Endodermal cell (in vitro differentiated cells): Measurements from ENCODE around the gene SPATA20. TPM values are rescaled to one million over a fixed set of nuclear protein-coding genes. Genes with fewer than 3 reads are reported as not detected.
A peak's percentile ranks its signal among the peaks of the same experiment; 100 is the strongest.

Source experiments
- DNase-seq: peaks from one replicate; pipeline ENCODE4 v3.0.0-alpha.2; 2017
- H3K27ac ChIP-seq: 2 replicates; pipeline ENCODE4 v1.5.1; 2013; ENCODE audit warnings: mild to moderate bottlenecking, low read depth, low read length, moderate library complexity
- H3K27me3 ChIP-seq: 2 replicates; pipeline ENCODE4 v1.6.1; 2013; ENCODE audit warnings: mild to moderate bottlenecking, low read length, moderate library complexity; ENCODE audit not compliant: insufficient read depth, control insufficient read depth, poor library complexity, severe bottlenecking
- H3K36me3 ChIP-seq: 2 replicates; pipeline ENCODE4 v1.7.0; 2013; ENCODE audit warnings: mild to moderate bottlenecking, low read length, moderate library complexity; ENCODE audit not compliant: control insufficient read depth, insufficient read depth
- H3K4me1 ChIP-seq: one replicate; pipeline ENCODE4 v1.7.0; 2013; ENCODE audit warnings: low read length; ENCODE audit not compliant: control insufficient read depth, insufficient read depth
- H3K4me3 ChIP-seq: 2 replicates; pipeline ENCODE4 v1.5.1; 2013; ENCODE audit warnings: mild to moderate bottlenecking, low read length, moderate library complexity
- H3K9ac ChIP-seq: 2 replicates; pipeline ENCODE4 v1.6.1; 2013; ENCODE audit warnings: mild to moderate bottlenecking, low read length, moderate library complexity; ENCODE audit not compliant: poor library complexity, severe bottlenecking; ENCODE audit errors: extremely low read depth
- H3K9me3 ChIP-seq: 2 replicates; pipeline ENCODE4 v1.6.1; 2013; ENCODE audit warnings: mild to moderate bottlenecking, low read length, moderate library complexity; ENCODE audit not compliant: control insufficient read depth
- H3K27ac Mint-ChIP-seq: 2 replicates; pipeline ENCODE4 v1.8.0; 2020; ENCODE audit warnings: mixed read lengths
- H3K27me3 Mint-ChIP-seq: 2 replicates; pipeline ENCODE4 v1.8.0; 2021; ENCODE audit warnings: mild to moderate bottlenecking, mixed read lengths; ENCODE audit not compliant: insufficient read depth
- H3K36me3 Mint-ChIP-seq: 2 replicates; pipeline ENCODE4 v1.8.0; 2020; ENCODE audit warnings: low read depth, mixed read lengths
- H3K4me1 Mint-ChIP-seq: 2 replicates; pipeline ENCODE4 v1.8.0; 2020; ENCODE audit warnings: mixed read lengths
- H3K4me3 Mint-ChIP-seq: 2 replicates; pipeline ENCODE4 v1.8.0; 2020; ENCODE audit warnings: mild to moderate bottlenecking, moderate library complexity, mixed read lengths
- H3K9me3 Mint-ChIP-seq: 2 replicates; pipeline ENCODE4 v1.8.0; 2020; ENCODE audit warnings: mild to moderate bottlenecking, mixed read lengths
- WGBS, 2 experiments: methylation state at CpG; one replicate each; pipeline versions ENCODE4 v1.1.5 to v1.1.7; 2013; ENCODE audit warnings: missing lambda C conversion rate in 2 of 2, mixed read lengths in 1 of 2; ENCODE audit not compliant: insufficient coverage in 1 of 2, insufficient read length in 1 of 2; 5-methylcytosine and 5-hydroxymethylcytosine counted together
- total RNA-seq, 2 donors: library from RNA; stranded (reverse); fragmentation: NEBNext Ultra II Directional in 1 of 2; extraction: Animal tissue kit (Norgen Biotek cat#: 25700) in 1 of 2; gene quantifications; 2 replicates in 1 of 2; 3 replicates in 1 of 2; pipeline ENCODE4 v1.2.1, GENCODE V29; 2021
- TF ChIP-seq, protein P1 (sequence below): fragments of 200-600 bp; sonication (generic); conservative IDR thresholded peaks from 2 replicates; pipeline ENCODE4 v1.5.0; 2021; ENCODE audit warnings: antibody characterized with exemption, mild to moderate bottlenecking

Gene SPATA20
- total RNA-seq, 2 donors from 2014 or later, result 40.4 to 40.5 TPM

GRCh38 chr17:50545311-50545710 is 1.7 kb upstream of the SPATA20 start:
- Mint-ChIP-seq H3K27ac (no peak overlapping the region), H3K4me3 (no peak overlapping the region), H3K9me3 (no peaks in the 10 kb centered on the region), H3K4me1 (peaks cover 10% of the 10 kb centered on the region), H3K27me3 (peaks cover 23% of the 10 kb centered on the region), H3K36me3 (no peaks in the 10 kb centered on the region)
- H3K27me3 ChIP-seq, result no peaks in the 10 kb centered on the region
- H3K9me3 ChIP-seq, result no peaks in the 10 kb centered on the region
- H3K4me3 ChIP-seq, result no peak overlapping the region
- no peak for DNase-seq
- TF ChIP-seq, protein P1, sequence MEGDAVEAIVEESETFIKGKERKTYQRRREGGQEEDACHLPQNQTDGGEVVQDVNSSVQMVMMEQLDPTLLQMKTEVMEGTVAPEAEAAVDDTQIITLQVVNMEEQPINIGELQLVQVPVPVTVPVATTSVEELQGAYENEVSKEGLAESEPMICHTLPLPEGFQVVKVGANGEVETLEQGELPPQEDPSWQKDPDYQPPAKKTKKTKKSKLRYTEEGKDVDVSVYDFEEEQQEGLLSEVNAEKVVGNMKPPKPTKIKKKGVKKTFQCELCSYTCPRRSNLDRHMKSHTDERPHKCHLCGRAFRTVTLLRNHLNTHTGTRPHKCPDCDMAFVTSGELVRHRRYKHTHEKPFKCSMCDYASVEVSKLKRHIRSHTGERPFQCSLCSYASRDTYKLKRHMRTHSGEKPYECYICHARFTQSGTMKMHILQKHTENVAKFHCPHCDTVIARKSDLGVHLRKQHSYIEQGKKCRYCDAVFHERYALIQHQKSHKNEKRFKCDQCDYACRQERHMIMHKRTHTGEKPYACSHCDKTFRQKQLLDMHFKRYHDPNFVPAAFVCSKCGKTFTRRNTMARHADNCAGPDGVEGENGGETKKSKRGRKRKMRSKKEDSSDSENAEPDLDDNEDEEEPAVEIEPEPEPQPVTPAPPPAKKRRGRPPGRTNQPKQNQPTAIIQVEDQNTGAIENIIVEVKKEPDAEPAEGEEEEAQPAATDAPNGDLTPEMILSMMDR, result no peak
- no peaks in the 10 kb centered on the region for H3K36me3 ChIP-seq
- peaks cover 13% of the 10 kb centered on the region for H3K4me1 ChIP-seq
- H3K27ac ChIP-seq, result no peak overlapping the region
- 74 to 79% methylated on average over 5 to 8 of the region's 8 CpGs for WGBS, 2 experiments
- no peak overlapping the region for H3K9ac ChIP-seq

GRCh38 chr17:50546701-50547034 is 306 bp upstream of the SPATA20 start:
- Histone ChIP-seq H3K9ac (no peak overlapping the region), H3K9me3 (no peaks in the 10 kb centered on the region), H3K4me1 (peaks cover 13% of the 10 kb centered on the region), H3K4me3 (no peak overlapping the region), H3K36me3 (no peaks in the 10 kb centered on the region), H3K27ac (no peak overlapping the region), H3K27me3 (no peaks in the 10 kb centered on the region)
- TF ChIP-seq, protein P1, result no peak
- WGBS, 2 experiments, result 63% methylated on average over 4 of the region's 4 CpGs; no CpG with 5 or more reads in 1 of the 2 experiments
- Mint-ChIP-seq H3K27me3 (peaks cover 18% of the 10 kb centered on the region), H3K4me1 (peaks cover 9% of the 10 kb centered on the region), H3K27ac (no peak overlapping the region), H3K36me3 (no peaks in the 10 kb centered on the region), H3K4me3 (peak overlapping the region; percentile 59), H3K9me3 (no peaks in the 10 kb centered on the region)
- DNase-seq, result no peak

DNA sequence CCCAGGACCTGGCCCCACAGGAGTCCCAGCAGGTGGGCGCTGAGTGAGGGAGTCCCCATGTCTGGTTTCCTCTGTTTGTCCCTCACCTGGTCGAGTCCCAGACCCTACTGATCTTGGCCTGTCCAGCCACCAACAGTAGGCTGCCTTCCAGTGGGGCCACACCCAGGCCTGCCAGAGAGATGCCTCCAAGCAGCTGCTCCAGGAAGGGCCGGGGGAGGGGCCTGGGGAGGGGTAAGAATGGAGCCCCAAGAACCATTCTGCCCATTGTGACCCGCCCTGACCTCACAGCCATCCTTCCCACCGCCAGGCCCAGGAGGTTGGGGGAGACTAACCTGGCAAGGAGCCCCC is 736 bp downstream of the SPATA20 start:
- no peak overlapping the region for H3K9ac ChIP-seq
- WGBS, 2 experiments, result 90 to 91% methylated on average over 2 to 5 of the region's 5 CpGs
- TF ChIP-seq, protein P1, result no peak

More for the DNA sequence above, 736 bp downstream of the SPATA20 start:
- Mint-ChIP-seq H3K4me3 (peak overlapping the region; percentile 59), H3K27me3 (peaks cover 18% of the 10 kb centered on the region), H3K9me3 (no peaks in the 10 kb centered on the region), H3K27ac (no peak overlapping the region), H3K36me3 (no peaks in the 10 kb centered on the region), H3K4me1 (peaks cover 4% of the 10 kb centered on the region)
- DNase-seq, result no peak
- Histone ChIP-seq H3K4me3 (peak overlapping the region; percentile 77), H3K9me3 (no peaks in the 10 kb centered on the region), H3K27ac (no peak overlapping the region), H3K36me3 (no peaks in the 10 kb centered on the region), H3K27me3 (no peaks in the 10 kb centered on the region), H3K4me1 (peaks cover 9% of the 10 kb centered on the region)
